HFFc6 (cell line): ENCODE measurements around the gene FSIP2. TPM values are rescaled to one million over a fixed set of nuclear protein-coding genes. Genes with fewer than 3 reads are reported as not detected.

Experiments used
- DNase-seq: peaks from one replicate; pipeline ENCODE4 v3.0.0-alpha.2; 2018
- H3K27ac Mint-ChIP-seq: 2 replicates; pipeline ENCODE4 v1.8.0; 2020; ENCODE audit warnings: mild to moderate bottlenecking, mixed read lengths
- H3K27me3 Mint-ChIP-seq: 2 replicates; pipeline ENCODE4 v1.8.0; 2021; ENCODE audit warnings: mild to moderate bottlenecking, moderate library complexity, mixed read lengths; ENCODE audit not compliant: insufficient read depth
- H3K36me3 Mint-ChIP-seq: 2 replicates; pipeline ENCODE4 v1.8.0; 2021; ENCODE audit warnings: low read depth, mixed read lengths
- H3K4me1 Mint-ChIP-seq: 2 replicates; pipeline ENCODE4 v1.8.0; 2020; ENCODE audit warnings: low read depth, mixed read lengths
- H3K4me3 Mint-ChIP-seq: 2 replicates; pipeline ENCODE4 v1.8.0; 2020; ENCODE audit warnings: mild to moderate bottlenecking, moderate library complexity, mixed read lengths
- H3K9me3 Mint-ChIP-seq: 2 replicates; pipeline ENCODE4 v1.8.0; 2020; ENCODE audit warnings: mild to moderate bottlenecking, mixed read lengths
- total RNA-seq, 6 experiments: library from RNA; stranded (reverse); fragmentation: NEBNext Ultra II Directional; extraction: Animal tissue kit (Norgen Biotek cat#: 25700); gene quantifications; 2 replicates in 1 of 6; 3 replicates in 5 of 6; pipeline ENCODE4 v1.2.3, GENCODE V29; 2021
- TF ChIP-seq, protein P1 (sequence below): fragments of 200-600 bp; sonication (generic); IDR thresholded peaks from 2 replicates; pipeline ENCODE4 v1.5.0; 2021; ENCODE audit warnings: antibody characterized with exemption, mild to moderate bottlenecking

FSIP2 gene
- total RNA-seq, 6 experiments from 2014 or later: under 0.01 to 0.05 TPM; not detected in 4

DNA sequence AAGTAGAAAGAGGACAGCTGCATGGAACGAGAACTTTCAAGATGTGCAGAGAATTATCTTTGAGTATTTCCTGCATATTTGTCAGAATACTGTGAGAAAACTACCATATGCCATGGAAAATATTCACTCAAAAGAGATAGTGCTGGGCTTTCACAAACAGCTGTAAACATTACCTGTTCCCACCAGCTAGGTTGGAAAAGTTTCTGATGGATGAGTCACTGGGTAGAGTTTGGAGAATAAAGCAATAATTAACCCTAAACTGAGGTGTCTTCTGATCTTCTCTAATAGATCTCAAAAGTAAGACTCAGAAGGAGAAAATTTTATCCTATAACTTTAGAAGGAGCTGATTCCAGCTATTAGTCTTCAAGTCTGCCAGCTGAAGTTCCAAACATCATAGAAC lies 3.9 kb upstream of the FSIP2 start:
- no peak overlapping the region for H3K4me3 Mint-ChIP-seq
- H3K36me3 Mint-ChIP-seq: no peaks in the 10 kb centered on the region; the same call in 1 of the 2 replicates
- TF ChIP-seq, protein P1, sequence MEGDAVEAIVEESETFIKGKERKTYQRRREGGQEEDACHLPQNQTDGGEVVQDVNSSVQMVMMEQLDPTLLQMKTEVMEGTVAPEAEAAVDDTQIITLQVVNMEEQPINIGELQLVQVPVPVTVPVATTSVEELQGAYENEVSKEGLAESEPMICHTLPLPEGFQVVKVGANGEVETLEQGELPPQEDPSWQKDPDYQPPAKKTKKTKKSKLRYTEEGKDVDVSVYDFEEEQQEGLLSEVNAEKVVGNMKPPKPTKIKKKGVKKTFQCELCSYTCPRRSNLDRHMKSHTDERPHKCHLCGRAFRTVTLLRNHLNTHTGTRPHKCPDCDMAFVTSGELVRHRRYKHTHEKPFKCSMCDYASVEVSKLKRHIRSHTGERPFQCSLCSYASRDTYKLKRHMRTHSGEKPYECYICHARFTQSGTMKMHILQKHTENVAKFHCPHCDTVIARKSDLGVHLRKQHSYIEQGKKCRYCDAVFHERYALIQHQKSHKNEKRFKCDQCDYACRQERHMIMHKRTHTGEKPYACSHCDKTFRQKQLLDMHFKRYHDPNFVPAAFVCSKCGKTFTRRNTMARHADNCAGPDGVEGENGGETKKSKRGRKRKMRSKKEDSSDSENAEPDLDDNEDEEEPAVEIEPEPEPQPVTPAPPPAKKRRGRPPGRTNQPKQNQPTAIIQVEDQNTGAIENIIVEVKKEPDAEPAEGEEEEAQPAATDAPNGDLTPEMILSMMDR: no peak
- peaks cover 49% of the 10 kb centered on the region for H3K9me3 Mint-ChIP-seq
- no peak overlapping the region for H3K27ac Mint-ChIP-seq
- H3K4me1 Mint-ChIP-seq: no peaks in the 10 kb centered on the region
- peaks cover 1% of the 10 kb centered on the region; the same call in 1 of the 2 replicates for H3K27me3 Mint-ChIP-seq
- DNase-seq: no peak

DNA sequence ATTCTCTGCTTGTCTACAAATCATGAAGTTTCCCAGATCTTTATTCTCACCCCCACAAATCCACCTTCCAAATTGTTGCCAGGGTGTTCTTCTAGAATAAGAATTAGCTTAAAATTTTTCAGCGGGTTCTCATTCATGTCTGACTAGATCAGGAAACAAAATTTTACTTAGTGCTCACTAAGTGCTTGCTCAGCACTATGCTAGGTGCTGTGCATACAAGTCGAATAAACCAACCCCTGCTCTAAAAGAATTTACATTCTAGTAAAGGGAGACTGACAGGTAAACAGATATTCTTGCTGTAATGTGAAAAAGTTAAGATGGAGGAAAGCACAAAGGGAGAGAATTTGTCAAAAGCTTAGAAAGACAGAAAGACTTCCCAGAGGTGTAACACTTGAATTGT lies 2.4 kb upstream of the FSIP2 start:
- TF ChIP-seq, protein P1: no peak
- peaks cover 53% of the 10 kb centered on the region for H3K9me3 Mint-ChIP-seq
- no peaks in the 10 kb centered on the region; the same call in 1 of the 2 replicates for H3K36me3 Mint-ChIP-seq
- H3K4me1 Mint-ChIP-seq: no peaks in the 10 kb centered on the region
- H3K4me3 Mint-ChIP-seq: no peak overlapping the region
- H3K27ac Mint-ChIP-seq: no peak overlapping the region
- DNase-seq: no peak
- H3K27me3 Mint-ChIP-seq: peaks cover 1% of the 10 kb centered on the region; the same call in 1 of the 2 replicates

DNA sequence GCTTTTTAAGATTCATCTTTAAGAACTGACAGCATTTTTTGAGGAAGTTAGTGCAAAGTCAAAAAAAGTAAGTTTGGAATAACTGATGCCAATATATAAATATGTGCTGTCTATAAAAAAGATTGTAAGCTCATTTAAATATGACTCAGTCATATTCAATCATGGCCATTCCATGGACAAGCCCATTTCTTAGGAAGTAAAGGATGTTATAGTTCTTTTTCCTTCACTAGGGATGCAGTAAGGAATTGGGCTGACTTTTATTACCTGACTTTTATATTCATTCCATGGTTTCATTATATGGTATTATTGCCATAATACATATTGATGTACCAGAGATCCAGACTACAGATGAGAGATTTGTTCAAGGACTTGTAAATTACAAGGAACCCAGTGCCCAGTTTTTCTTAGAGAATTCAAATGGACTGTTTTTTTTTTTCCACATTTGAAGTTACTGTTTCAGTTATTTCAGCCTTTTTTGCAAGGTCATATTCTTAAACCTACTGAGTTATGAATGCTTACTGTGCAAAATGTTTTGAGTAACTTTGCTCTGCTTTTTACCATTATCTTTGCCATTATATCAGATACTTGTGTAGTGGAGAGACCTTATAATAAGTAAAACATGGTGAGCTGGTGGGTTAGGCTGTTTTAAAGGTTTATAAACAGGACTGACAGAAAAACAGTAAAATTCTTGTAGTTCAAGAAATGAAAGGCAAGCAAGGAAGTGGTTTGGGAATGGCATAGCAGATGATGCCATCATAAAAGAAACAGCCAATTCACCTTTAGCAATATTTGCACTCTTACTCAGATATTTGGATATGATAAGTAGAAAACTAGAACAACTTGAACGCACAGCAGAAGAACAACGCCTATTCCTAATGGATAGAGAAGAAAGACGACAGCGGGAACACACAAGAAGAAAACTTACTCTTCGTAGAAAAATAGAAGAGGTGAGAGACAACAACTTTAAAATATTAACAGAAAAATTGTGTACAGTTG lies 7.6 kb downstream of the FSIP2 start:
- Mint-ChIP-seq H3K36me3 (no peaks in the 10 kb centered on the region), H3K27me3 (no peaks in the 10 kb centered on the region), H3K9me3 (peaks cover 39% of the 10 kb centered on the region), H3K4me1 (no peaks in the 10 kb centered on the region), H3K4me3 (no peak overlapping the region), H3K27ac (no peak overlapping the region)
- DNase-seq: no peak
- TF ChIP-seq, protein P1: no peak

DNA sequence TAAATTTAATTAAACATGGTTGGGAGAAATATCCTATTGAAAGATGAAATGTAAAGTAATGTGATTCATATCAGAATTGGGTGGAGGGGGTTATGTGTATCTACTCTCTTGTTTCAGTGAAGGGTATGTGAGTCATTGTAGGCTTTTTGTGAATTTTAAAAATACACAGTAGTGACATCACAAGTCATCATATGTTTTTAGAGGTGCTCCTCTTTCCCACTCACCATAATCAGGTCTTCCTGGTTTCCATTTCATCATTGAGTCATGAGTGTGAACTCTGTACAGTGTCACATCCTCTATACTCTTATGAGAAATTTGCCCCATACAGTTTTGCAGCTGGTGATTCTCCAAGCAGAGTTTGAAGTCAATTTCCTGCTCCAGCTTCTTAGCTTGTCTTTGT lies 18.8 kb downstream of the FSIP2 start:
- DNase-seq: no peak
- no peak overlapping the region for H3K4me3 Mint-ChIP-seq
- no peaks in the 10 kb centered on the region for H3K4me1 Mint-ChIP-seq
- H3K27me3 Mint-ChIP-seq: no peaks in the 10 kb centered on the region
- peaks cover 31% of the 10 kb centered on the region for H3K9me3 Mint-ChIP-seq
- H3K27ac Mint-ChIP-seq: no peak overlapping the region
- TF ChIP-seq, protein P1: no peak
- H3K36me3 Mint-ChIP-seq: no peaks in the 10 kb centered on the region

DNA sequence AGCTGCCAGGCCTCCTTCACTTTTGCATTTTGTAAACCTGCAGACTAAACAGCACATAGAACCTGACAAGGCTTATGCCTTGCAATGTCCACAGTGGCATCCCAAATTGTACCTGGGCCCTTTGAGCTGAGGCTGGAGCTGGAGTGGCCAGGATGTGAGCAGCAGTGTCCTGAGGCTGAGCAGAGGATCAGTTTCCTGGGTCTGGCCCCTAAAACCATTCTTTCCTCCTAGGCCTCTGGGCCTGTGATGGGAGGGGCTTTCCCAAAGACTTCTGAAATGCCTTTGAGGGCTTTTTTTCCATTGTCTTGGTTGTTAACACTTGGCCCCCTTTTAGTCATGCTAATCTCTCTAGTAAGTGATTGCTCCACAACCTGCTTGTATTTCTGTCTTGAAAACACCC lies 32.8 kb downstream of the FSIP2 start:
- Mint-ChIP-seq H3K9me3 (peaks cover 53% of the 10 kb centered on the region), H3K4me3 (no peak overlapping the region), H3K36me3 (no peaks in the 10 kb centered on the region; the same call in 1 of the 2 replicates), H3K27me3 (no peaks in the 10 kb centered on the region), H3K27ac (no peak overlapping the region), H3K4me1 (no peaks in the 10 kb centered on the region)
- TF ChIP-seq, protein P1: no peak
- DNase-seq: no peak
